HG03135 (cell line): ENCODE measurements around the gene SPATA19.

Experiments used
- ATAC-seq: cut with Tn5 transposase; IDR thresholded peaks from one replicate; pipeline ENCODE4 v1.9.1; 2021; ENCODE audit warnings: mild to moderate bottlenecking, moderate library complexity; ENCODE audit not compliant: unreplicated experiment

SPATA19 gene

DNA sequence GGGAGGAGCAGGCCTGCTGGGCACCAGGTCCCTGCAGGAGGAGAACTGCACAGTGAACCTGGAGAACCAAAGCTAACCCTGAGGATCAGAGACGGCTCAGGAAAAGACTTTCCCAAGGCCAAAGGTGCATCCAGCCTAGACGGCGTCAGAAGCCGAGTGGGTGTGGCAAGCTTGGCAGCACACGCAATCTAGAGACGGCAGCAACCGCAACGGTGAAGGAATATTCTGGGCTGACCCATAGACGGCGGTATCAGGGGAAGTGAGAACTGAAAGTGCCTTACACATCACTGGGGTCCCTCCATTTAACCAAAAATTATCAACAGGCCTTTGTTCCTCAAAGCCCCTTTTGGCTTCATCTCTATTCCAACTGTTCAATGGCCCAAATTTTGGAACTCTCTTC, 26.2 kb downstream of the SPATA19 start:
- ATAC-seq, result no peak

DNA sequence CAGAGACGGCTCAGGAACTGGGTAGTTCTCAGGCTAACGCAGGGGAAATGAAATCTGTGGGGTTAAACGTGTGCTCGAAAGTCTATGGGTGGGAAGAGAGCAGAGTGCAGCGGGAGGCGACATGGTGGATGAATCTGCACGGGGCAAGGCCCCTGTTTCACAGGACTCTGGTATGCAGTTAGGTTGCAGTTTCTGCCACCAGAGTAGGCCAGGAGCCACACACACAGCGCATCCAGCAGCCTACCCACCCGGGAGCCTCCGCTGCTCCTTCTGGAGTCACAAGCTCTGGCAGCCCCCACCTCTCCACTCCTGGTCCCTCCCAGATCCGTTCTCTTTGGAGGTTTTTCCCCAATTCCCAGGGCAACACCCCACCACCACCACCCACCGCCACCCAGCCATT, 27.0 kb downstream of the SPATA19 start:
- no peak for ATAC-seq

DNA sequence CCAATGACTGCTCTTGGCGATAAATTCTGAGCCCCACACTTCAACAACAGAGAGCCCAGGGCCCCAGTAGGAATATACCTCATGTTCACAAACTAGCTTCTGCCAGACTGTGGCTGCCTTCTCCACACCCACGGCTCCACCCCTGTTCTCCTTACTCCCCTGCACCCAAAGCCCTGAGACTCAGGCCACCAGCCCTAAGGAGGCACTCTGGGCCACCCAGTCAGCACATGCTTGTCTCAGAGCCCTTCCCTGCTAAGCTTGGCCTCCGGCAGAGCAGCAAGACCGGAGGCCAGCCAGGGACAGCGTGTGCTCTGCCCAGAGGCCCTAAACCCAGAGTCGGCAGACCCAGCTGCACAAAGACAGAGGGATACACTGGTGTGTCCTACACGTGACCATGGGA, 27.9 kb downstream of the SPATA19 start:
- no peak for ATAC-seq

DNA sequence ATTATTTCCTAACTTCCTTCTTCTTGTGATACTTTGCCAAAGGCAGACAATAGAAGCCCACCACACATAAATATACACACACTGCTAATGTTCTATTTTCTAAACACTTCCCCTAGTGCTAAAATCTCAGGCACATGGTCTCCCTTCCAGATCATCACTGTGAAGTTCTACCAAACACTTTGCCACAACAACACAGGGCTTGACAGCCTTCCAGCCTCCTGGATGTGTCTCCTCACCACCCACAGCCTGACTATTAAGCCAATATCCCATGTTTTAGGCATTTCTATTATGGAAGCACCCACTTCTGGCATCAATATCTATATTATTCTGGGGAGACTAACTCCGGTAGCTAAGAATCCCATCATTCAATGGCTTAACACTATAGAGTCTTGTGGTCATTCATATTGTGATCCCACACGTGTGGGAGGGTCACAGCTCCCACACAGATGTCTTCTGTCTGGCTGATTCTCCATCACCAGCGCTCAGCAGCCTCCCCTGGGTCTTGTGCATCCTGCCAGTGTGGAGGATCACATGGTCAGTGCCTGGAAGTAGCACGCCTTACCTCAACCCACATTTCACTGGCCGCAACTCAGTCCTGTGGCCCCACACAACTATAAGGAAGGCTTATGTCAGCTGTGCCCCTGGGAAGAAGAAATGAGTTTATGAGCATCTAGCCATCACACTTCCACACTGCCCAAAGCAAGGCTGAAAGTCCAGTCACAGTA, 29.0 kb downstream of the SPATA19 start:
- no peak for ATAC-seq

DNA sequence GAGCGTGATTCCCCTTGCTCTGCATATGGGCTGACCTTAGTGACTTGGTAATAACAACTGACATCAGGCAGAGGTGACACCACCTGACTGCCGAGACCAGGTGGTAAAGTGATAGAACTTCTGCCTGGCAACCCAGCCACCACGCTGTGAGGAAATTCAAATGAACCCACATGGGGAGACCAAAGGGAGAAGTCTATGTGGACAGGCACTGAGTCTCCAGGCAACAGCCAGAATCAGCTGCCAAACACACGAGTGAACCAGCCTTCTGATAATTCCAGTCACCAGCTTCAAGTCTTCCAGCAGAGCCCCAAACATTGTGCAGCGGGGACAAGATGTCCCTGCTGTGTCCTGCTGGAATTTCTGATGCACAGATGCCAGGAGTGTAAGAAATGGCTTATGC, 29.7 kb downstream of the SPATA19 start:
- no peak for ATAC-seq

DNA sequence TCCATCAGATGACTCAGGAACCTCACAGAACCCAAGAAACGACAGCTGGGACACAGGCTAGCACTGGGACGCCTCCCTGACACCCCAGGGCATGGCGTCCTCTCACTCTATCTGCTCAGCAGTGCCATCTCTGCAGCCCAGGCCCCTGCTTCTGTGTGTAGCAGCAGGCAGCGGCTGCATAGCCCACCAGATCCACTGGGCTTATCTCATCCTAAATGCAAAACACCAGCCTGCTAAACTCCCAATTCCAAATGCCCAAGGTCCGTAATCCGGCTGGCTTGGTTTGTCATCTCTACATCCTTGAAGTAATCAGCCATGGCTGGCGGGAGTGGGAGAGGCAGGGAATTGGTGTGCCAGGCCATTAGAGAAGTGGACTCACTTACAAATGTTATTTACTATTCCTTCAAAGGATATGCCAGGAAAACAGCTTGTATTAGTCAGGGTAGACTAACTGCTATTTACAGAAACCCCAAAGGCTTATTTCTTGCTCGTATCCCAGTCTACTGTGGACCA, 30.7 kb downstream of the SPATA19 start:
- ATAC-seq, result no peak

DNA sequence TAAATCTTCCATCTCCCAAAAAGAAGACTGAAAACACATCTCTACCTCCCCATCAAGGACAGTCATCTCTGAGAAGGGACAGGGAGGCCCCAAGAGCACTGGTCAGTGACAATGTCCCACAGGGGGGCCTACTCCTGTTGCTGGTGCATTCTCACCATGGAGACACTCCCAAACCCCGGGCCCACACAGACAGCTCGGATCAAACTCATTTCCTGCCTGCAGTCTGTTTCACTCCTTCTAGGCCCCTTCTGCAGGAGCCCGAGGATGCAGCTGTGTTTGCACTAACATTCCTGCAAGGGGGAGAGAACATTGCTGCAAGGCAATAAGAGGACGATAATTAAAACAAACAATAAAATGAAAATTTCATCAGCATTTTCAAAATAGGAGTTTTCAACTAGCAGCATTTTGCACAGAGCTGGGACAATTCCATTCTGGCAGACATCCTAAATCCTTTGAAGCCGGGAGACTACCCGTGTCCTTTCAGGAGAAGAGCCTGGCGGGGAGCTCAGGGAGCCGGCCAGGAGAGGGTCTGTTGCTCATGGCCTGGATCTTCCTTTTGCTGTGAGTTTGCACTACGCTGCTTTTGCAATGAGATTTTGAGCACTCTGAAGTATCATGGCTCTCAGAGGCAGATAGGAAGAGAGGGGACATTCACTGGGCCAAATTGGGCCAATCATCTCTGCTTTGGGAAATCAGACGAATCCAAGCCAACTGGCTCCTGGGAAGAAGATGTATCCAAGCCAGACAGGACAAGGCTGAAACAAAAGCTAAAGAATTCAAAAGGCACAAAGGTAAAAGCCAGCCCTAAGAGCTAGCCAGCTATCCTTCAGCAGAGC, 33.2 kb downstream of the SPATA19 start:
- no peak for ATAC-seq

DNA sequence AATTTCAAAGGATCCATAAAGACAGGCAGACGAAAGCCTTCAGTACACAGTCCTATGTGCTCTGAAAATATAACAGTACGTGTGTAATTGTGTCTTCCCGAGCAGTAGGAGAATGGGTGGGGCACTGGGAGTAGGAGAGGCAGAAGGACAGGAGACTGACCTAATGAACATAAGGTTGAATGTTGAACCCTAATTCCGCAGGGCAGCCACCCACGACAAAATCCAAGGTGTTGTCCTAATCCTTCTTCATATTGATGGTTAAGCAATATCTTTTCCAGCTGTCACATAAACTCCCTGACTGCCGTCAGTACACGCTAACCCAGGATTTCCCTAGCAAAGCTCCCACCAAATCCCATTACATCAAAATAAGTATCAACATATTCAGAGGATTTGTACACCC, 34.5 kb downstream of the SPATA19 start:
- no peak for ATAC-seq

DNA sequence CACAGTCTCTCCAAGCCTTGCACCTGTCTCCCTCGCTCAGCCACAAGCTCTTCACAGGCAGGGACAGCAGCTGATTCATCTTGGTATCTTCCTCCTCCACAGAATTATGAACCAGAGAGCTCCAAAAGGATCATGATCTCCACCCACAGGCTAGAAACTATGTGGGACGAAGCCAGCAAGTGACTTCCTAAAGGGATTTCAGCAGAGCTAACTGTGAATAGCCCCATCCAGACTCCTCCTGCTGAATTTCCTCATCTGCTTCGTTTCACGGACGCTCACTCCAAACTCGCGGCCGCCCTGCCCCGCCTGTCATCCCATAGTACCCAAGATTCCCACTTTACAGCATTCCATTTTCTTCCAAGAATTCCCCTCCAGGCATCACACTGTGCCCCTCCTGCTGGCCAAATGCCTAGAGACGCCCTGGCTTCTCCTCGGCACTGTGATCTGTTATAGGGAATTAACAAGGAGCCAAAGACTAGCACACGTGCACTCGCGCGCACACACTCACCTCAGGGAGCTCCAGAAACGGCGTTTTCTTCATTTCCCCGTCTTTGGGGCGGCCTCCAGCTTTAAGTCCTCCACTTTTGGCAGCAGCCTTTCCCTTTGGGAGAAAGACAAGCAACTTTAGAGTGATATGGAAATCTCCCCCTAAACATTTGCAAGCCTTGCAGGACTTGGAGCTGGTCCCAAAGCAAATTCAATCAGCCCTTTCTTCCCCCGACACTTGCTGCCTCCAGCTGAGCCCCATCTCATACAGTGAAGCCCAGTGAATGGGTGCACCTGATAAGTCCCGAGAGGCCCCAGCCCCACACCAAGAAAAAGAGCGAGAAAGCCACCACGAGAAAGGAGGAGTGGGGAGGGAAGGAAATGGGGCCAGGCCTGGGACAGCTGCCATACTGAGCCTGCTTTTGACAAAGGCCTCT, 35.5 kb downstream of the SPATA19 start:
- ATAC-seq, result no peak

DNA sequence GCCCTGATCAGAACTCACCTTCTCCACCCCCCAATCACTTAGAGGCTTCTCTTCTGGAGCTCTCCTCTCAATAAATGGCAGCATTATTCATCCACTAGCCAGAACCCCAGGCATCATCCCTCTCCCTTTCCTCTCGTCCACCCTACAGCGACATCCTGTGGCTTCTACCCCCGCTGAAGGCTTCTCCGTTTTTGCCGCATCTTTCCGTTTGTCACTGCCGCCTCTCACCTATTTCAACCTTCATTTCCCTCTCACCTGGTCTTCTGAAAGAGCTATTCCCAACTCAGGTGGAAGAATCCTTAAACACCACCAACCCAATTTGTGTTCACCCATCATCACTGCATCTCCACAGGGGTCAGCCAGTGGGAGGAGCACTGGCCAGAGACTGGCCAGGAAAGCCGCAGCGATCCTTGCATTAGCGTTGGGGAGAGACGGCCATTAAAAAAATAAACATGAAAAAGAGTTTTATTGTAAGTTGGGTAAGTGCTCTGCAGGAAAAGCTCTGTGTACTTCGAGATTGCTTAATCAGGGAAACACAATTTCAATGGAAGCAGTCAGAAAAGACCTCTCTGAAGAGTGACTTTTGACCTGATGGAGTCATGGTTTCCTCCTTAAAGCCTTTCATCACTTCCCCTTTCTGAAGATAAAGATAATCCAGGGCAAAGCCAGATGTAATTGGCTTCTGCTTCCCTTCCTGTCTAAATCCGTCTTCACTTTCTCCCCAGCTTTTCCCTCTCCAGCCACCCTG, 36.7 kb downstream of the SPATA19 start:
- no peak for ATAC-seq

DNA sequence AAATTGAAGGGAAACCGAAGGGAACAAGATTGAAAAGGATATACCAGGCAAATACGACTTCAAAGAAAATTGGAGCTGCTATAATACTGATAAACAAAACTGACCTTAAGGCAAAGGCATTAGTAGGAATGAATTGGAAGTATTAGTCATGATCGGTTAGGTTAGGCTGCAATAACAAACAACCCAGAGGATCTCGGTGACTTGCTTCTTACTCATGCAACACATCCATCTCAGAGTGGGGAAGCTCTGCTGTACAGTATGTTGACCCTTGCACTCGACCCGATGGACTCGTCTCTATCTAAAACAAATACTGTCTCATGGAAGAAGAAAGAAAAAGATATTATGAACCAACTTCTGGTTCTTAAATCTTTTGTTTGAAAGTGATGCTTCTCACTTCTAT, 42.3 kb downstream of the SPATA19 start:
- ATAC-seq, result no peak

DNA sequence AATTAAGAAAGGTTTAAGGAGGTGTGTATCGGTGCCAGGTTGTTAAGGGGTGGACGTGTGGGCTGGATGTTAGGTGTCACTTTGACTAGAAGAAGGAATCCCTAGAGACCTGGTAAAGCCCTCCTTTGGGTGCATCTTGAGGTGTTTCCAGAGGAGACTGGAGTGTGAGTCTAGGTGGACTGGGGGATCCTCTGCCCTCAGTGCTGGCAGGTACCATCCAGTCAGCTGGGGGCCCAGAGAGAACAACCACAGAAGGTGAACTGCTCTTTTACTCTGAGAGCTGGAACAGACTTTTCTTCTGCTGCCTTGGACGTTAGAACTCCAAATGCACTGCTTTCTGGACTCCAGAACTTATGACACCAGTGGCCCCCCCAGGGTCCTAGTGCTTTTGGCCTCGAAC, 44.0 kb downstream of the SPATA19 start:
- no peak for ATAC-seq

DNA sequence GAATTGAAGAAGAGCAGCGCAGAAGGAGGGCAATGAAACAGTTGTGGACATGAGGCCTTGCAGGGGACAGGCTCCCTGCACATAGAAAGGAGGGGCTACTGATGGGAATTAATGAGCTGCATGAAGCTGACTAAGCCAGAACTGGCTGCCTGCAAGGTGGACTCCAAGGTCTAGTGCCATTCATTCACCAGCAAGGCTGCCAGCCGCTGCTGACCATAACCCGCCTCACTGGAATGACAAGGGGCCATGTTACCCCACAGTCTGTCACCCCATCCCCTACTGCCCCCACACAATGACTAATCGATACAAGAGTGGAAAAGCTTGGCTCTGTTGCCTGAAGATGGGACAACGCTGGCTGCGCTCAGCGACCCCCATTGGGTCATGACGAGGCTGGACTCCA, 44.6 kb downstream of the SPATA19 start:
- ATAC-seq, result no peak

DNA sequence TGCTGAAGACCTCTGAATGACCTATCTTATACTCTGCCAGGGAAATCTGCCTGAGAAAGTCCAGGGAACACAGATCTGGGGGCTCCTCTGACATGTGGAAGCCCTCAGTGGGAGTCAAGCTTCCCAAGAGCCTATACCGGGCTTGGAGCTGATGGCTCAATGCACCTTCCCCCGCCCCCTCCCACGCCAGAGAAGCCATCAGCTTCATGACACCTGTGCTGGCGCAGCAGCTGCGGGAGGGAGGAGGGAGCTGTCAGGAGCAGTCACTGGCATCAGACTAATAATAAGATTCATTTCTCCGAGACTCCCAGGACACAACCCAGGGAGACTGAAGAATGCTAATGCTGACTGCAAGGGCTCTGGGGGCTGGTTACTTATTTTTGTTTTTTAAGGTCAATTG, 47.8 kb downstream of the SPATA19 start:
- no peak for ATAC-seq

DNA sequence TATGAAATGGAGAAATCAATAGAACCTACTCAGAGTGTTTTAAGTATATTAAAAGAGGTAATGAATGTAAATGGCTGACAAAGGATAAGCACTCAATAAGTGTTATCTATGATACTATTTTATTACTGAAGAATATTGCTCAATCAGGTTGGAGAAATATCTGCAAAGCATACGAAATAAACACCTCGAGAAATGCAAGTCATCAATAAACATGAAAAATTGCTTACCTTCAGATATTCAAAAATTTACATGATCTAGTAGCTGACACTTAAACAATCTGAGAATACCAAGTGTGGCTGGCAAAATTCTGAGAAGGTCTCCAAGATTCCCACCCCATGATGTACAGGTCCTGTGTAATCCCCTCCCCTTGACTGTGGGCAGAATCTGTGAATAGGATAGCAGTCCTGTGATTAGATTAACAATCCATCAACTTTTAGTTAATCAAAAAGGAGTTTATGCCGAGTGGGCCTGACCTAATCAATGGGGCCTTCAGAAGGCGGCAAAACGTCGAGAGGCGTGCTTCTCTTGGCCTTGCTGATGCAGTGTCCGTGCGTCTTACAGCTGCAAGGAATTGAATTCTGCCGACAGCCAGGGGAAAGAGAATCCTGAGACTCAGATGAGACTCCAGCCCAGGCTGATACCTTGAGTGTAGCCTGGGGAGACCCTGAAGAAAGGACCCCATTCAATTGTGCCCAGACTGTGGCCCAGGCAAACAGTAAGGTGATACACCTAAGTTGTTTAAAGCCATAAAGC, 49.1 kb downstream of the SPATA19 start:
- no peak for ATAC-seq

DNA sequence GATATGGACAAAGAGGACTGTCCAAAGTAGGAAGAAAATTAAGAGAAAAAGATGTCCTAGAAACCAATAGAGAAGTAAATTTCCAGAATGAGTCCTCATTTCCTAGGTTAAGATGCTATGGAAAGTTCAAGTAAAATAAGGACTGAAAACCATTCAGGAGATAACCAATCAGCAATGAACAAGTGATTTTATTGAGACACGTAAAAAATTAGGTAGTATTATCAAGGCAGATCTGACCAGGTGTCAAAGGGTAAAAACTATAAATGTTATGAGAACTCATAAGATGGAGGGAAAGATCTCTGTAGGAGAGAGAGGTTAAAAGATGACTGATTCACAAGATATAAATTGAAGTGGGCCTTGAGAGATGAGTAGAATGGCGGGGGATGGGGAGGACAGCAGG, 50.2 kb downstream of the SPATA19 start:
- ATAC-seq, result no peak

DNA sequence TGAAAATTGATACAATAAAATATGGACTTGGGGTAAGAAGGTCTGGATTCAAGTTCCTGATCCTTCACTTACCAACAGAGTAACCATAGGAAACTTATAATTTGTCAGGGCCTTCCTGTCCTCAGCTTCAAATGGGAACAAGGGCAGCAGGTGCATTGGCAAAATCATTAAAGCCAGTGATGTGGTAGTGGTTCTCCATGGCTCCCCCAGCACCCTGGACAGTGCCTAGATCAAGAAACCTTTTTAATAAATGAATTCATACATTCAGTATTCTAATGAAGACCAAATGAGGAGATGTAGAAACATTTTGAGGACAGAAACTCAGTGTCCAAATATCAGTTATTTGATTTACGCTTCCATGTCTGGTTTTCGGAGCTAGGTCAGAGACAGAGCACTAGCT, 51.1 kb downstream of the SPATA19 start:
- ATAC-seq, result no peak

DNA sequence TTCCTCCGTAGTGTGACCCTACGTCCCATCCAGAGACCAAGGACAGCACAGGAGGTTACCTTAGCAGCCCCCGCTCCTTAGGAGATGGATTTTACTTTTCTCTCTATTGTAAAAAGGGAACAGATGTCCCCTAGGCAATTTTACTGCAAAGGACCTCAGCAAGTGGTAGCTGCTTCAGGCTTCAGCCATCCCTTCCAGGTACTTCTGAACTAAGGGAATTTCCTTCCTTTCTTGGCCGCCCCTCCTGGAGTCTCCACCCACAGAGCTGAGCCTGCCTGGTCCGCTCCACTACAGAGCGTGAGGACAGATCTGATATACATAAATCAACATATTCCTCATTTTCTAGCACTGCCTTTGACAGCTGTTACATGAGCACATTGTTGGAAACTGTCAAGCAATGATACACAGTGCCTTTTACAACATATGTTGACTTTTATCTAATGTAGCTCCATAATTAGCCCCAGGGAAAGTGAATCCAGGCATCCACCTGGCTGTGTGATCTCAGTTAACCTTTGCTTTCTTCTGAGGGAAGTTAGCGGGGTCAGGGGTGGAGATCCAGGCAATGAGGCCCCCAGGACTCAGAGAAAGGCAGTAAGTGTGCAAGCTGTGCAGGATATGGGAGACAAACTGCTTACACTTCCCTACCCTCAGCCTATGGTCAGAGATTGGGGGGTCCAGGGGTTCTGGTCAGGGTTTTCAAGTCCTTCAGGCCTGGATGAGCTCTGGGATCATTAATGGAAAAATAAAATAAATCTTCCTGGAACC, 51.9 kb downstream of the SPATA19 start:
- no peak for ATAC-seq

DNA sequence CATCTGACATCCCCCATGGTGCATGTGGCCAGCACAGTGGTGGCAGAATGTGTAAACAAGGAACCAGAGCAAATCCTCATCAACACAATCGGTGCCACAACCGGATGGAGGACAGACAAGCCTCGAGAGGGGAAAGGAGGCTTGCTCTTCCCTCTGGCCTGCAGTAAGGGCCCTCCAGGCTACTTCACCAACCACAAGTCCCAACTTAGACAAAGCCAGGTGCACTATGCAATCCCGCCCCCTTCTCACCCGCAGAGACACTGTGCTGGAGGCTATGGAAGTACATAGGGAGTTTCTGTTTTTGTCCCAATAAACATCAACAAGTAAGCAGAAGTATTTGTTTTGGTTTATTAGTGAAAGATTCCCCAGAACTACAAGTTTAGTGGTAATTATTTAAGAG, 54.3 kb downstream of the SPATA19 start:
- no peak for ATAC-seq
